ENCODE results near the gene RNASET2.

Gene RNASET2

GRCh38 chr6:166956444-166957086, at the start of gene RNASET2:
Gene RNASET2, minus strand, starts transcription at chr6:166956550. Its CDS starts 368 bp downstream, at chr6:166956182.
- DNase-seq = peak; percentile 99

- no peak for DNase-seq
Measured at GRCh38 chr6:167005350-167006159, 49.2 kb upstream of the RNASET2 start.

GRCh38 chr6:167000759-167001158, 44.4 kb upstream of the RNASET2 start:
- no peak for DNase-seq

GRCh38 chr6:166999884-167000253, 43.5 kb upstream of the RNASET2 start:
- peak; percentile 28 for DNase-seq

- DNase-seq = peak; percentile 91
Measured at GRCh38 chr6:166999145-166999883, 43.0 kb upstream of the RNASET2 start, which contains the start of gene CEP43. Gene CEP43, plus strand, starts transcription at chr6:166999397. Its CDS starts 16 bp downstream, at chr6:166999413.

- DNase-seq = peak; percentile 13
Measured at GRCh38 chr6:166998256-166999144, 42.1 kb upstream of the RNASET2 start.

- DNase-seq = peak; percentile 52
Measured at GRCh38 chr6:166997768-166998255, 41.5 kb upstream of the RNASET2 start.

GRCh38 chr6:166997348-166997747, 41.0 kb upstream of the RNASET2 start:
- no peak for DNase-seq

- DNase-seq = no peak
Measured at GRCh38 chr6:166996406-166996805, 40.1 kb upstream of the RNASET2 start.

GRCh38 chr6:166989427-166990032, 33.2 kb upstream of the RNASET2 start:
- peak; percentile 73 for DNase-seq

GRCh38 chr6:166988674-166989201, 32.4 kb upstream of the RNASET2 start:
- no peak for DNase-seq

GRCh38 chr6:166987930-166988329, 31.6 kb upstream of the RNASET2 start:
- no peak for DNase-seq

GRCh38 chr6:166987448-166987847, 31.1 kb upstream of the RNASET2 start:
- no peak for DNase-seq

- no peak for DNase-seq
Measured at GRCh38 chr6:166980738-166981137, 24.4 kb upstream of the RNASET2 start.

- no peak for DNase-seq
Measured at GRCh38 chr6:166977621-166978525, 21.5 kb upstream of the RNASET2 start.

GRCh38 chr6:166976636-166977035, 20.3 kb upstream of the RNASET2 start:
- no peak for DNase-seq

- DNase-seq = no peak
Measured at GRCh38 chr6:166972101-166972500, 15.8 kb upstream of the RNASET2 start.

GRCh38 chr6:166971271-166971670, 14.9 kb upstream of the RNASET2 start:
- DNase-seq = no peak

- no peak for DNase-seq
Measured at GRCh38 chr6:166970776-166971175, 14.4 kb upstream of the RNASET2 start.

- DNase-seq = peak; percentile 8
Measured at GRCh38 chr6:166970091-166970490, 13.7 kb upstream of the RNASET2 start.

Data from CD4-positive, alpha-beta T cell treated with Interleukin-6 for 4 hours (primary cell).